ENCODE data around the gene SLC36A1. TPM values are rescaled to one million over a fixed set of nuclear protein-coding genes. Genes with fewer than 3 reads are reported as not detected.

Gene SLC36A1
- polyA plus RNA-seq, 1 donor = 41.1 TPM

DNA sequence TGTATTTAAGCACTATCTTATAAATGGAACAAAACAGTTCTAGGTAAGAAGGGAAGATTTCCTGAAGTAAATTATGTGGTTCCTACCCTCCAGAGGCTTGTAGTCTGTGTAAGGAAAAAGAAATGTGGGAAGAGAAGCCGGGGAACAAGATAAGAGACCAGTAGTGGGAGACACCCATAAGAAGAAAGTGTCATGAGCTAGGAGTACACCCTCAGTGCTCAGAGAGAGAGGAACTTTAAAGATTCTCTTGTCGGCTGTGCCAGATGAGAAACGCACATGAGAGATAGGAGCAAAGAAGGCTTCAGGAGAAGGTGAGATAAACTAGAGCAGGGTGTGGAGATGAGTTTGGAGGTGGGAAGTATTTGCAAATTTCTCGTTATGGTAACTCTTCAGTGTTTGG, 18.1 kb downstream of the SLC36A1 start:
- Histone ChIP-seq H3K4me1 (ENCODE audit: control insufficient read depth, insufficient read depth, low read length) (peaks cover 6% of the 10 kb centered on the region), H3K27ac (ENCODE audit: low read length) (no peak overlapping the region), H3K9me3 (ENCODE audit: control insufficient read depth, low read depth, low read length) (no peaks in the 10 kb centered on the region), H3K27me3 (ENCODE audit: control insufficient read depth, insufficient read depth, low read length) (no peaks in the 10 kb centered on the region), H3K36me3 (ENCODE audit: control insufficient read depth, insufficient read depth, low read length) (peaks cover 59% of the 10 kb centered on the region), H3K4me3 (ENCODE audit: low read length) (no peak overlapping the region)
- no peak for DNase-seq
- WGBS (ENCODE audit: insufficient coverage, low lambda C conversion rate) = 100% methylated on average over 3 of the region's 4 CpGs

DNA sequence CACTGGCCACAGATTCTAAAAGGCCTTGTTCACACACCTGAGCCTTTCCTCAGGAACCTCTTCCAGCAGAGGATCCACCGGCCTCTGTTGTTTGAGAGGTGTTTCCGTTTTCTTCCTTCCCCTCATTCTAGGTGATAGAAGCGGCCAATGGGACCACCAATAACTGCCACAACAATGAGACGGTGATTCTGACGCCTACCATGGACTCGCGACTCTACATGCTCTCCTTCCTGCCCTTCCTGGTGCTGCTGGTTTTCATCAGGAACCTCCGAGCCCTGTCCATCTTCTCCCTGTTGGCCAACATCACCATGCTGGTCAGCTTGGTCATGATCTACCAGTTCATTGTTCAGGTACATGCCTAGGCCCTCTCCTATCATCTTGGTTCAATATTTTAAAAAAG, 20.2 kb downstream of the SLC36A1 start:
- DNase-seq = no peak
- Histone ChIP-seq H3K36me3 (ENCODE audit: control insufficient read depth, insufficient read depth, low read length) (peaks cover 59% of the 10 kb centered on the region), H3K4me3 (ENCODE audit: low read length) (no peak overlapping the region), H3K27me3 (ENCODE audit: control insufficient read depth, insufficient read depth, low read length) (no peaks in the 10 kb centered on the region), H3K27ac (ENCODE audit: low read length) (no peak overlapping the region), H3K4me1 (ENCODE audit: control insufficient read depth, insufficient read depth, low read length) (peaks cover 3% of the 10 kb centered on the region), H3K9me3 (ENCODE audit: control insufficient read depth, low read depth, low read length) (no peaks in the 10 kb centered on the region)
- no CpG with 5 or more reads among the region's 8 CpGs for WGBS (ENCODE audit: insufficient coverage, low lambda C conversion rate)

DNA sequence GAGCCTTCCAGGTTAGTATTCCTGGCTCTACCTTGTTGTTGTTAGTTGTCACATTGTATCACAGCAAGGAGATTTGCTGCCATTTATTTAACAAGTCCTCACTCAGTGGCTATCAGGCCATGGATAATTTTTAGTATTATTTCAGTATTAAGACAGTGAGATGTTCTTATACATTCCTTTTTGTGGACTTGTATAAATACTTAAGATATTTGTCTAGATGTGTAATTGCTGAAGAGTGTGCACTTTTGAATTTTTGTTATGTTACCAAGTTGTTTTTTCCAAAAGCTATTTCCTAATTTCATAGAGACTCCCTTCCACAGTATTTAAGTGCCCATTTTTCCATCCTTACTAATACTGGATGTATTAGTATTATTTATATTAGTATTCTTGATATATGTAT, 22.0 kb downstream of the SLC36A1 start:
- DNase-seq = no peak
- H3K27ac ChIP-seq (ENCODE audit: low read length) = no peak overlapping the region
- no peaks in the 10 kb centered on the region for H3K27me3 ChIP-seq (ENCODE audit: control insufficient read depth, insufficient read depth, low read length)
- peaks cover 54% of the 10 kb centered on the region for H3K36me3 ChIP-seq (ENCODE audit: control insufficient read depth, insufficient read depth, low read length)
- no peaks in the 10 kb centered on the region for H3K9me3 ChIP-seq (ENCODE audit: control insufficient read depth, low read depth, low read length)
- H3K4me1 ChIP-seq (ENCODE audit: control insufficient read depth, insufficient read depth, low read length) = no peaks in the 10 kb centered on the region
- H3K4me3 ChIP-seq (ENCODE audit: low read length) = no peak overlapping the region

DNA sequence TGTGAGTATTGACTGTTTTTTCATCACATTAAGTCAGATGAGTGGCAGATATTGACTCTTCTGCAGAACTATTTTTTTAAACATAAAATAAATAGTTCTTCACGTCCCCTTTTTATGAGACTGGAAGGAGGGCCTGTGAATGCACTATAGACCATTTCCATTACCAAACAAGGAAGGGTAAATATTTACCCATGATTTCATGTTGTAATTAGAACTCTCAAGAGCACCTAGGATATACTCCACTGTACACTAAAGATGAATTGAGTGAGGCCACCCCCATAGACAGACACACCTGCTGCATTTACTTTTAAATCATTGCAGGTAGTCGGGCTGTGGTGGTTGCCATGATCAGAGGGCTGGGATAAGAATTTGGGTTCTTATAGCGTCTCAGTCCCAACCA, 22.6 kb downstream of the SLC36A1 start:
- no peaks in the 10 kb centered on the region for H3K4me1 ChIP-seq (ENCODE audit: control insufficient read depth, insufficient read depth, low read length)
- no peaks in the 10 kb centered on the region for H3K9me3 ChIP-seq (ENCODE audit: control insufficient read depth, low read depth, low read length)
- WGBS (ENCODE audit: insufficient coverage, low lambda C conversion rate) = no CpG with 5 or more reads among the region's 3 CpGs
- H3K27ac ChIP-seq (ENCODE audit: low read length) = no peak overlapping the region
- peaks cover 51% of the 10 kb centered on the region for H3K36me3 ChIP-seq (ENCODE audit: control insufficient read depth, insufficient read depth, low read length)
- no peaks in the 10 kb centered on the region for H3K27me3 ChIP-seq (ENCODE audit: control insufficient read depth, insufficient read depth, low read length)
- H3K4me3 ChIP-seq (ENCODE audit: low read length) = no peak overlapping the region
- no peak for DNase-seq

DNA sequence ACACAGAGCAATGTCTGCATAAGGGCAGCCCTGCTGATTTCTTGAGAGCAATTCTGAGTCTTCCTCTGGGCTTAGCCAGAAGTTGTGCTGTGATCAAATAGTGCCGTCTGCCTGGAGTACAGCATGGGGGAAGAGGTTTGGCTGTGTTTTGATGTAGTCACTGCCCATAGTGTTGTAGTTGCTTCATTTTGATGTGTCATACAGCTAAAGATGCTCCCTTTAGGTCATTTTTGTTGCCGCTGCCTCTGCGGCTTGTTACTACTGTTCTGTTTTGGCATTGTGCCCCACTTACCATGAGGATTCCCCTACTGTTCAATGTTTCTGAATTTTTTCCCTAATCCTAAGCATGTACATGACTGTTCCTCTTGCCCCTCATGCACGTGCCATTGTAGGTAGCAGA, 23.0 kb downstream of the SLC36A1 start:
- no peaks in the 10 kb centered on the region for H3K27me3 ChIP-seq (ENCODE audit: control insufficient read depth, insufficient read depth, low read length)
- no peak overlapping the region for H3K27ac ChIP-seq (ENCODE audit: low read length)
- peaks cover 48% of the 10 kb centered on the region for H3K36me3 ChIP-seq (ENCODE audit: control insufficient read depth, insufficient read depth, low read length)
- H3K9me3 ChIP-seq (ENCODE audit: control insufficient read depth, low read depth, low read length) = no peaks in the 10 kb centered on the region
- no peak for DNase-seq
- H3K4me3 ChIP-seq (ENCODE audit: low read length) = no peak overlapping the region
- H3K4me1 ChIP-seq (ENCODE audit: control insufficient read depth, insufficient read depth, low read length) = no peaks in the 10 kb centered on the region
- whole genome bisulfite sequencing (ENCODE audit: insufficient coverage, low lambda C conversion rate) = no CpG with 5 or more reads among the region's 4 CpGs

DNA sequence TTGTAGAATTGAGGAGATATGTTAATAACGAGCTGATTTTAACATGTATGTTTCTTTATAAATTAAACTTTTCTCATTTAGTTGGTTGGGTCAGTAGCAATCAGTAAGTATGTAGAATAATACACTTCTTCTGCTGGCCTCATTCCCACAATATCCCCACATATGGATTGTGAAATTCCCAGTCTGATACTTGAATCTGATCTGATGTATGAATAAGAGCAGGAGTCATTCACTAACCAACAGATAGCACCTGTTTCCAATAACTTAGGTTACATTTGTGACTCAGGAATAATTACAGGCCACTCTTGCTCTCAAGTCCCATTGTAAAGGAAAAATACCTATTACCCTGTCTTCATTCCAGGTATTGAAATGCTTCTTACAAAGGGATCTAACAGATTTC, 23.9 kb downstream of the SLC36A1 start:
- Histone ChIP-seq H3K27ac (ENCODE audit: low read length) (no peak overlapping the region), H3K27me3 (ENCODE audit: control insufficient read depth, insufficient read depth, low read length) (no peaks in the 10 kb centered on the region), H3K36me3 (ENCODE audit: control insufficient read depth, insufficient read depth, low read length) (peaks cover 43% of the 10 kb centered on the region), H3K4me3 (ENCODE audit: low read length) (no peak overlapping the region), H3K9me3 (ENCODE audit: control insufficient read depth, low read depth, low read length) (no peaks in the 10 kb centered on the region), H3K4me1 (ENCODE audit: control insufficient read depth, insufficient read depth, low read length) (no peaks in the 10 kb centered on the region)
- WGBS (ENCODE audit: insufficient coverage, low lambda C conversion rate) = 100% methylated on average over 1 of the region's 1 CpG
- DNase-seq = no peak

DNA sequence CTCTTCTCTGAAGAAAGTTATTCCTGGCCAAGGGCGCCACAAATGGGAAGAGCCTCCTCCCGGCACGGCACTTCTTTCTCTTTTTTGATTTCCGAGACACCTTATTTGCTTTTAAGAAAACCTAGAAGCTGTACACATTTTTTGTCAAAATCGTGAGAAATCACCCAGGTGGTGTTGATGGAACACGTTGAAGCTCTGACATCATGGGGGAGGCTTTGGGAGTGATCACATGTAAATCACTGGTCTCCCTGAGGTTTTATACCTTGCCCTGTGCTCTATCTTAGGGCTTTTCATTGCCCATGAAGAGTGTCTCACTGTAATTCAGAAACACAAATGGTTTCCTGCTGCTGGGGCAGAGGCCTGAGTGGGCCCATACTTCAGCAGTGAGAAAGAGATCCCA, 27.4 kb downstream of the SLC36A1 start:
- H3K9me3 ChIP-seq (ENCODE audit: control insufficient read depth, low read depth, low read length) = no peaks in the 10 kb centered on the region

DNA sequence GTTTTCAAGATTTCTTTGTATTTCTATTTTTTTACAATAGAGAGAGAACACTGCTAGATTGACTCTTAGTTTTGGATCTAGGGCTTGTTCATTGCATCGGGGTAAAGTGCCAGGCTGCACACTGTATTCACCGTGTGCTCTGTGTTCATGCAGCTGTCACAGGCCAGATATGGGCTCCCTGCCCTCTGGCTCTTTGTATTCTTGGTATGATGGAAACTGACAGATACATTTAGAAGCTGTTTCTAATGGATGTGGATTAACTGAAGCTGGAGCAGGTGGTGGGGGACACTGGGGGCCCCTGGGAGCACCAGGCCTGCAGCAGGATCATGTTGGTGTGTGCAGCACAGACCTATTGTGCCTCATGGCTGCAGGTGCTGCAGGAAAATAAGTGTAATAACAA, 28.0 kb downstream of the SLC36A1 start:
- no CpG with 5 or more reads among the region's 2 CpGs for WGBS (ENCODE audit: insufficient coverage, low lambda C conversion rate)
- Histone ChIP-seq H3K36me3 (ENCODE audit: control insufficient read depth, insufficient read depth, low read length) (peaks cover 43% of the 10 kb centered on the region), H3K4me1 (ENCODE audit: control insufficient read depth, insufficient read depth, low read length) (no peaks in the 10 kb centered on the region), H3K27me3 (ENCODE audit: control insufficient read depth, insufficient read depth, low read length) (no peaks in the 10 kb centered on the region), H3K27ac (ENCODE audit: low read length) (no peak overlapping the region), H3K4me3 (ENCODE audit: low read length) (no peak overlapping the region), H3K9me3 (ENCODE audit: control insufficient read depth, low read depth, low read length) (no peaks in the 10 kb centered on the region)
- no peak for DNase-seq

More for the DNA sequence above, 27.4 kb downstream of the SLC36A1 start:
- no peaks in the 10 kb centered on the region for H3K27me3 ChIP-seq (ENCODE audit: control insufficient read depth, insufficient read depth, low read length)
- no peak overlapping the region for H3K4me3 ChIP-seq (ENCODE audit: low read length)
- 100% methylated on average over 2 of the region's 6 CpGs for WGBS (ENCODE audit: insufficient coverage, low lambda C conversion rate)
- H3K27ac ChIP-seq (ENCODE audit: low read length) = no peak overlapping the region
- peaks cover 43% of the 10 kb centered on the region for H3K36me3 ChIP-seq (ENCODE audit: control insufficient read depth, insufficient read depth, low read length)
- DNase-seq = no peak
- H3K4me1 ChIP-seq (ENCODE audit: control insufficient read depth, insufficient read depth, low read length) = no peaks in the 10 kb centered on the region

DNA sequence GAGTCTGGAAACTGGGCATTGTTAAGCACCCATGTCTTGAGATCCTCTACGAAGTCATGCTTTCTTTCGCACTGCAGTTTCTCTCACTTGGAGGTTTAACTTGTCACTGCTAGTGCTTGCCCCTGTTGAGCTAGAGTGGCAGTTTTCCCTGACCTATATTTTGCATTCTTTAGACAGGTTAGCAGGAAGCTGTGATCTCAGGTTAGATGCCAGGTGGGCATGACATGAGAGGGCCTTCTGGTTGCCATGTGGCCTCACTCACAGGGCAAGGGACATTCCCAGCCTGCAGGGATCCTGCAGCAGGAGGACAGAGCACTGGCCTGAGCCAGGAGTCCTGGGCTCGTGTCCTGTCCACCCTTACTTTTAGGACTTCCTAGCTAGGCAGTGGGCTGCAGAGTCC, 28.6 kb downstream of the SLC36A1 start:
- no peaks in the 10 kb centered on the region for H3K4me1 ChIP-seq (ENCODE audit: control insufficient read depth, insufficient read depth, low read length)
- H3K9me3 ChIP-seq (ENCODE audit: control insufficient read depth, low read depth, low read length) = no peaks in the 10 kb centered on the region
- H3K4me3 ChIP-seq (ENCODE audit: low read length) = no peak overlapping the region
- no peaks in the 10 kb centered on the region for H3K27me3 ChIP-seq (ENCODE audit: control insufficient read depth, insufficient read depth, low read length)
- no peak for DNase-seq
- 93% methylated on average over 3 of the region's 3 CpGs for WGBS (ENCODE audit: insufficient coverage, low lambda C conversion rate)
- peaks cover 45% of the 10 kb centered on the region for H3K36me3 ChIP-seq (ENCODE audit: control insufficient read depth, insufficient read depth, low read length)
- no peak overlapping the region for H3K27ac ChIP-seq (ENCODE audit: low read length)

DNA sequence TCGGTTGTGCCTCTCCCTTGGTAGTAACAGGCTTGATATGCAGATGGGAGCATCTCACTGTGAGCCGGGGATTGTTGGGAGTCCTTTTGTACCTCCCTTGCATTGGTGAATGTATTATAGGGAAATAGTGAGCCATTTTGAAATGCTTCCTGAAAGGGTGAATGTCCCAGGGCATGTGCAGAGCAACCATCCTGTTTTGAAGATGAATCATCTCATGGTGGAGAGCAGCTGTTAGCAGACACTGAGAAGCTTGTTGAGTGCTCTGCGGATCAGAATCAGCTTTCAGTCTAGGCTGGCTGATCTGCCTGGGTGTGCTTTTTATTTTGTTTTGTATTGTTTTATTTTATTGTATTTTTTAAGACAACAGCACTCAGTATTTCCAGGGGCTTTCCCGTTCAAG, 29.7 kb downstream of the SLC36A1 start:
- Histone ChIP-seq H3K9me3 (ENCODE audit: control insufficient read depth, low read depth, low read length) (no peaks in the 10 kb centered on the region), H3K27ac (ENCODE audit: low read length) (no peak overlapping the region), H3K27me3 (ENCODE audit: control insufficient read depth, insufficient read depth, low read length) (no peaks in the 10 kb centered on the region), H3K36me3 (ENCODE audit: control insufficient read depth, insufficient read depth, low read length) (peaks cover 55% of the 10 kb centered on the region), H3K4me1 (ENCODE audit: control insufficient read depth, insufficient read depth, low read length) (no peaks in the 10 kb centered on the region), H3K4me3 (ENCODE audit: low read length) (no peak overlapping the region)
- 78% methylated on average over 1 of the region's 4 CpGs for WGBS (ENCODE audit: insufficient coverage, low lambda C conversion rate)
- no peak for DNase-seq

DNA sequence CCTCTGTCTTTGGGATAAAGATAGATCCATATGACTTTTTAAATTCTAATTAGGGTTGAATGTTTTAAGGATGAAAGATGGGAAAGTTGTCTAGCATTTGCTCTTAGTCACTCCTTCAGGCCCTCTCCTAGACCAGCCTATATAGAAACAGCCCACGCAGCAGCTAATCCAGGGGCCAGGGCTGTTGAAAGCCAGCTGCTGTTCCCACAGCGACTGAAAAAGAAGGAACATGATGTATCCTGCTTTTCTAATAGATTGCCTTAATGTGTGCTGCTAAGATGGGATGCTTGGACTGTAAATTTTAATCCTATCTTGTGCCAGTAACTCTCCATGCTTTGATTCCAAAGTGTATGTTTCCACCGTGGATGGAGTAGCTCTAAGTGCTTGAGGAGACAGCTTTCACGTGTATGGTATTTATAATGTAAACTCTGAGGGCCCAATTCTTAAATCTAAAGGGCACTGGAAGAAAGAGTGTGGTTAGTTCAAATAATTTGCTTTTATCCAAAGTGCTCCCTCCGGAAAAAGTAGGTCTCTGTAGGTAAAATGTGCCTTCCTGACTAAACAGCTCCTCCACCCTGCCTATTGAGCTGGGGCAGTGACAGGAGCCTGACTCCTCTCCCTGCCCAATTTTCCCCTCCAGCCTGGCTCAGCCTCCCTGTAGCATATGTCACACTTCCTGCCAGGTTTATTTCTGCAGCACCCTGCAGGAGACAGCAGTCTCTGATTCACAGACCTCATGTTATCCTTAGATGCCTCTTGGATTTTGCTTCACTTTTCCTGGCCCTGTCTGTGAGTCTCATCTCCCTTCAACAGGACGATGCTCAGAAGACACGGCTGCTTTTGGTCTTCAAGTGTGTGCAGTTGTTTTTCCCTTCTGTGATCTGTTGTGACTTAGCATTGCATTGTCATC, 33.2 kb downstream of the SLC36A1 start:
- no CpG with 5 or more reads among the region's 7 CpGs for WGBS (ENCODE audit: insufficient coverage, low lambda C conversion rate)
- no peaks in the 10 kb centered on the region for H3K4me1 ChIP-seq (ENCODE audit: control insufficient read depth, insufficient read depth, low read length)
- no peak overlapping the region for H3K27ac ChIP-seq (ENCODE audit: low read length)
- H3K9me3 ChIP-seq (ENCODE audit: control insufficient read depth, low read depth, low read length) = no peaks in the 10 kb centered on the region
- DNase-seq = no peak
- H3K36me3 ChIP-seq (ENCODE audit: control insufficient read depth, insufficient read depth, low read length) = peaks cover 68% of the 10 kb centered on the region
- H3K4me3 ChIP-seq (ENCODE audit: low read length) = no peak overlapping the region
- H3K27me3 ChIP-seq (ENCODE audit: control insufficient read depth, insufficient read depth, low read length) = no peaks in the 10 kb centered on the region

Data from large intestine (tissue), 3 donors.